Measurements from ENCODE around the gene ACSF3. TPM values are rescaled to one million over a fixed set of nuclear protein-coding genes. Genes with fewer than 3 reads are reported as not detected.
"Not testable (repeated sequence)": the region's sequence is repeated elsewhere in the genome, so short reads cannot be mapped to it uniquely, and the experiment has no call there.

Gene ACSF3
- total and polyA plus RNA-seq, 7 donors = 19.7 to 42.2 (median 28.2) TPM

GRCh38 chr16:89163297-89163696 lies 69.6 kb downstream of the ACSF3 start:
- Histone ChIP-seq H3K27ac (no peak overlapping the region), H3K4me1 (peaks cover 0 to 10% (median 6%) of the 10 kb centered on the region in 4 donors), H3K9me3 (no peaks in the 10 kb centered on the region), H3K27me3 (peaks cover 18 to 57% (median 36%) of the 10 kb centered on the region in 3 donors), H3K36me3 (no peaks in the 10 kb centered on the region), H3K4me3 (no peak overlapping the region)
- no peak for DNase-seq
- intact Hi-C loops (cut with DNase I) = no loop called here
- WGBS, 2 donors = 83 to 90% methylated on average over 9 of the region's 9 CpGs
- TF ChIP-seq CTCF (IDR thresholded peaks at IDR 0.05) (no peak), POLR2A (IDR thresholded peaks at IDR 0.05) (no peak), EP300 (IDR thresholded peaks at IDR 0.05) (no peak), POLR2AphosphoS5 (IDR thresholded peaks at IDR 0.05) (no peak)

GRCh38 chr16:89164436-89164835 lies 70.8 kb downstream of the ACSF3 start:
- no peak for DNase-seq
- H3K36me3 ChIP-seq = no peaks in the 10 kb centered on the region
- H3K9me3 ChIP-seq = no peaks in the 10 kb centered on the region
- intact Hi-C loops (cut with DNase I) = no loop called here
- peaks cover 0 to 10% (median 6%) of the 10 kb centered on the region in 4 donors for H3K4me1 ChIP-seq
- H3K27ac ChIP-seq = no peak overlapping the region
- TF ChIP-seq EP300 (IDR thresholded peaks at IDR 0.05) (no peak), POLR2A (IDR thresholded peaks at IDR 0.05) (no peak), POLR2AphosphoS5 (IDR thresholded peaks at IDR 0.05) (no peak), CTCF (IDR thresholded peaks at IDR 0.05) (no peak)
- H3K27me3 ChIP-seq = peaks cover 30 to 68% (median 47%) of the 10 kb centered on the region in 3 donors
- 74 to 77% methylated on average over 15 of the region's 15 CpGs for WGBS, 2 donors
- no peak overlapping the region for H3K4me3 ChIP-seq

- intact Hi-C loops (cut with DNase I) = no loop called here
- 80 to 89% methylated on average over 20 of the region's 20 CpGs for WGBS, 2 donors
Observed at GRCh38 chr16:89164847-89165680, 71.4 kb downstream of the ACSF3 start.

GRCh38 chr16:89165681-89165979 lies 72.0 kb downstream of the ACSF3 start:
- H3K27ac ChIP-seq; DNase-seq; H3K9me3 ChIP-seq; H3K36me3 ChIP-seq; intact Hi-C loops (cut with DNase I); H3K4me3 ChIP-seq: not testable (repeated sequence)
- WGBS, 2 donors = 74 to 86% methylated on average over 10 of the region's 10 CpGs
- peaks cover 42 to 80% (median 59%) of the 10 kb centered on the region in 3 donors for H3K27me3 ChIP-seq
- peaks cover 0 to 14% (median 10%) of the 10 kb centered on the region in 4 donors for H3K4me1 ChIP-seq

More at GRCh38 chr16:89164847-89165680, 71.4 kb downstream of the ACSF3 start:
- Histone ChIP-seq H3K36me3 (no peaks in the 10 kb centered on the region), H3K9me3 (no peaks in the 10 kb centered on the region), H3K4me3 (no peak overlapping the region), H3K27ac (no peak overlapping the region), H3K4me1 (peaks cover 0 to 10% (median 7%) of the 10 kb centered on the region in 4 donors), H3K27me3 (peaks cover 36 to 75% (median 53%) of the 10 kb centered on the region in 3 donors)
- TF ChIP-seq POLR2AphosphoS5 (IDR thresholded peaks at IDR 0.05) (no peak), CTCF (IDR thresholded peaks at IDR 0.05) (no peak), POLR2A (IDR thresholded peaks at IDR 0.05) (no peak), EP300 (IDR thresholded peaks at IDR 0.05) (no peak)
- DNase-seq = no peak

- Histone ChIP-seq H3K9me3 (no peaks in the 10 kb centered on the region), H3K4me1 (peaks cover 0 to 25% (median 21%) of the 10 kb centered on the region in 4 donors), H3K27ac (no peak overlapping the region), H3K36me3 (no peaks in the 10 kb centered on the region), H3K27me3 (peaks cover 47 to 90% (median 71%) of the 10 kb centered on the region in 3 donors), H3K4me3 (no peak overlapping the region)
- no peak for DNase-seq
- 46 to 73% methylated on average over 18 of the region's 18 CpGs for WGBS, 2 donors
- TF ChIP-seq CTCF (IDR thresholded peaks at IDR 0.05) (no peak), EP300 (IDR thresholded peaks at IDR 0.05) (no peak), POLR2AphosphoS5 (IDR thresholded peaks at IDR 0.05) (no peak), POLR2A (IDR thresholded peaks at IDR 0.05) (no peak)
- intact Hi-C loops (cut with DNase I) = loop anchor here (2.0 kb wide), 1 partner anchor 224 kb away; no protein-coding TSS in a partner anchor
Observed at GRCh38 chr16:89166696-89167424, 73.2 kb downstream of the ACSF3 start.

Measured in sigmoid colon (tissue), 7 donors.